ENCODE data around the gene STK32C. TPM values are rescaled to one million over a fixed set of nuclear protein-coding genes. Genes with fewer than 3 reads are reported as not detected.

The STK32C gene
- total and polyA plus RNA-seq, 2 of the 4 experiments (the other 2 are of a cell fraction), result 5.0 to 8.3 TPM

- no peak overlapping the region for H2AK5ac ChIP-seq (ENCODE audit: low read depth, low read length)
- H4K5ac ChIP-seq (ENCODE audit: low read depth, low read length), result no peak overlapping the region
- H3K27ac ChIP-seq (ENCODE audit: insufficient read depth, low read length), result no peak overlapping the region
- BruUV-seq (replicated peaks), result no TSS peak
- no peak overlapping the region for H3K9ac ChIP-seq (ENCODE audit: low read depth, low read length)
- H3K4me1 ChIP-seq (ENCODE audit: control insufficient read depth, insufficient read depth, low read length), result no peaks in the 10 kb centered on the region
- POLR2A ChIA-PET (ENCODE audit: unreplicated experiment), result no interaction called here
- no peak overlapping the region for H4K91ac ChIP-seq (ENCODE audit: insufficient read depth, low read depth, low read length)
- H3K36me3 ChIP-seq (ENCODE audit: control insufficient read depth, insufficient read depth, low read length), result peaks cover 14% of the 10 kb centered on the region
- dilution Hi-C loops (cut with HindIII; ENCODE audit: low sequenced_read_pairs, unreplicated experiment), result no loop called here
- H4K20me1 ChIP-seq (ENCODE audit: insufficient read depth, low read length), result no peaks in the 10 kb centered on the region
- no peak overlapping the region for H3K14ac ChIP-seq (replicated peaks; ENCODE audit: low read depth, low read length)
- no peaks in the 10 kb centered on the region for H3K79me1 ChIP-seq (ENCODE audit: low read depth in 1 of 2, low read length in 2 of 2)
- 89% methylated on average over 11 of the region's 20 CpGs; no CpG with 5 or more reads in 1 of the 2 experiments for WGBS, 2 experiments (ENCODE audit: extremely low coverage in 2 of 2, insufficient read length in 1 of 2)
- H3K18ac ChIP-seq (ENCODE audit: low read depth, low read length), result no peak overlapping the region
- no peak overlapping the region for H3K23ac ChIP-seq (ENCODE audit: low read depth, low read length)
- no peaks in the 10 kb centered on the region for H3K27me3 ChIP-seq (ENCODE audit: control insufficient read depth, insufficient read depth, low read length)
- no peak overlapping the region for H3K4me2 ChIP-seq (ENCODE audit: low read depth, low read length)
- CTCF ChIA-PET, result interaction anchor here (0.5 kb wide), 1 partner anchor 291 kb away, joined by 4 read pairs; no protein-coding TSS in a partner anchor
- H4K8ac ChIP-seq (ENCODE audit: low read depth in 2 of 2, low read length in 2 of 2), result no peak overlapping the region
- no peak overlapping the region for H3K4ac ChIP-seq (ENCODE audit: low read depth, low read length)
- intact Hi-C loops (cut with micrococcal nuclease), result no loop called here
- in situ Hi-C loops (cut with MboI; ENCODE audit: low sequenced_read_pairs), result no loop called here
- H3K9me1 ChIP-seq (ENCODE audit: insufficient read depth, low read length), result no peaks in the 10 kb centered on the region
- H2BK120ac ChIP-seq (ENCODE audit: low read depth, low read length), result no peak overlapping the region
- ATAC-seq (ENCODE audit: low read depth) (no peak), DNase-seq (no peak)
- TF ChIP-seq SMC3 (IDR thresholded peaks at IDR 0.05; ENCODE audit: low read depth, low read length) (no peak), USF2 (IDR thresholded peaks at IDR 0.05; ENCODE audit: low read depth, low read length) (no peak), FOS (IDR thresholded peaks at IDR 0.05; ENCODE audit: low read depth, low read length) (no peak)
- no peak overlapping the region for H2BK15ac ChIP-seq (ENCODE audit: low read depth, low read length)
- H2AFZ ChIP-seq (replicated peaks; ENCODE audit: low read length, poor library complexity), result no peak overlapping the region
- no peak overlapping the region for H2BK20ac ChIP-seq (ENCODE audit: low read depth, low read length)
- H3K4me3 ChIP-seq (ENCODE audit: insufficient read depth, low read depth, low read length), result no peak overlapping the region
- no peak overlapping the region for H2AK9ac ChIP-seq (replicated peaks; ENCODE audit: low read depth, low read length, poor library complexity)
- H2BK5ac ChIP-seq (ENCODE audit: low read depth, low read length, poor library complexity, severe bottlenecking), result no peak overlapping the region
- no peaks in the 10 kb centered on the region for H3K9me3 ChIP-seq (ENCODE audit: control insufficient read depth, insufficient read depth, low read length)
- no peak overlapping the region for H3K56ac ChIP-seq (ENCODE audit: extremely low read depth, insufficient read depth, low read length)
Observed at GRCh38 chr10:132204078-132204780, 103.5 kb downstream of the STK32C start.
